GM23338 (cell line): ENCODE results near the gene STOM. TPM values are rescaled to one million over a fixed set of nuclear protein-coding genes. Genes with fewer than 3 reads are reported as not detected.
A peak's percentile ranks its signal among the peaks of the same experiment; 100 is the strongest.

ENCODE experiments used
- ATAC-seq: fragments of 200-7000 bp; cut with Tn5 transposase; 3 replicates; pipeline ENCODE4 v1.9.1; 2020
- DNase-seq: peaks from one replicate; pipeline ENCODE4 v3.0.0-alpha.2; 2015; ENCODE audit warnings: low spot score
- H2AFZ ChIP-seq: fragments of 200-600 bp; sonication (generic); 2 replicates; pipeline ENCODE4 v1.8.0; 2016; ENCODE audit warnings: antibody characterized with exemption, mild to moderate bottlenecking, moderate library complexity
- H3F3A ChIP-seq: fragments of 200-600 bp; sonication (generic); replicated peaks from 2 replicates; pipeline ENCODE4 v1.8.0; 2017; ENCODE audit warnings: antibody characterized with exemption, mixed run types, low read depth
- H3K27ac ChIP-seq: fragments of 200-600 bp; sonication (generic); 2 replicates; pipeline ENCODE4 v1.6.1; 2016; ENCODE audit warnings: low read depth
- H3K27me3 ChIP-seq: fragments of 200-600 bp; sonication (generic); 2 replicates; pipeline ENCODE4 v1.8.0; 2016; ENCODE audit warnings: mild to moderate bottlenecking, mixed run types, moderate library complexity; ENCODE audit not compliant: insufficient read depth
- H3K36me3 ChIP-seq: fragments of 200-600 bp; sonication (generic); 2 replicates; pipeline ENCODE4 v1.8.0; 2016; ENCODE audit warnings: mild to moderate bottlenecking; ENCODE audit not compliant: insufficient read depth
- H3K4me1 ChIP-seq: fragments of 200-600 bp; sonication (generic); 2 replicates; pipeline ENCODE4 v1.8.0; 2016; ENCODE audit warnings: mild to moderate bottlenecking, moderate library complexity; ENCODE audit not compliant: insufficient read depth
- H3K4me2 ChIP-seq: fragments of 200-600 bp; sonication (generic); 2 replicates; pipeline ENCODE4 v1.7.1; 2017; ENCODE audit warnings: mixed run types
- H3K4me3 ChIP-seq: fragments of 200-600 bp; sonication (generic); 2 replicates; pipeline ENCODE4 v1.6.1; 2016; ENCODE audit warnings: mixed run types
- H3K79me2 ChIP-seq: fragments of 200-600 bp; sonication (generic); replicated peaks from 2 replicates; pipeline ENCODE4 v1.8.0; 2017; ENCODE audit warnings: mild to moderate bottlenecking; ENCODE audit not compliant: insufficient read depth
- H3K9me2 ChIP-seq: fragments of 200-600 bp; sonication (generic); 2 replicates; pipeline ENCODE4 v1.8.0; 2017; ENCODE audit not compliant: insufficient read depth
- H4K20me1 ChIP-seq: fragments of 200-600 bp; sonication (generic); replicated peaks from 2 replicates; pipeline ENCODE4 v1.8.0; 2017; ENCODE audit warnings: mild to moderate bottlenecking; ENCODE audit not compliant: insufficient read depth
- H3K27ac Mint-ChIP-seq: 2 replicates; pipeline ENCODE4 v1.8.0; 2020; ENCODE audit warnings: inconsistent platforms, mild to moderate bottlenecking, moderate library complexity, mixed read lengths
- H3K27me3 Mint-ChIP-seq: 3 replicates; pipeline ENCODE4 v1.8.0; 2022; ENCODE audit warnings: low read depth, mild to moderate bottlenecking, moderate library complexity, mixed read lengths, inconsistent platforms; ENCODE audit not compliant: insufficient read depth, poor library complexity
- H3K36me3 Mint-ChIP-seq: 3 replicates; pipeline ENCODE4 v1.8.0; 2021; ENCODE audit warnings: low read depth, mild to moderate bottlenecking, inconsistent platforms, moderate library complexity, mixed read lengths
- H3K4me1 Mint-ChIP-seq: 3 replicates; pipeline ENCODE4 v1.8.0; 2020; ENCODE audit warnings: mild to moderate bottlenecking, inconsistent platforms, mixed read lengths
- H3K4me3 Mint-ChIP-seq: 3 replicates; pipeline ENCODE4 v1.8.0; 2021; ENCODE audit warnings: moderate library complexity, mild to moderate bottlenecking, inconsistent platforms, mixed read lengths
- H3K9me3 Mint-ChIP-seq: 3 replicates; pipeline ENCODE4 v1.8.0; 2020; ENCODE audit warnings: moderate library complexity, mild to moderate bottlenecking, inconsistent platforms, mixed read lengths
- CREB1 ChIP-seq: fragments of 250-450 bp; sonication (Bioruptor Pico); IDR thresholded peaks from 2 replicates; pipeline ENCODE4 v1.5.0; 2020; ENCODE audit warnings: low read depth, mild to moderate bottlenecking, moderate library complexity
- ETS1 ChIP-seq: IDR thresholded peaks from 2 replicates; pipeline ENCODE4 v1.6.1; 2016; ENCODE audit warnings: antibody characterized with exemption
- EZH2 ChIP-seq: fragments of 200-600 bp; sonication (generic); IDR thresholded peaks from one replicate; pipeline ENCODE4 v1.8.0; 2017; ENCODE audit warnings: antibody characterized with exemption, mild to moderate bottlenecking, low read depth; ENCODE audit not compliant: unreplicated experiment
- EZH2phosphoT487 ChIP-seq: fragments of 200-600 bp; sonication (generic); IDR thresholded peaks from one replicate; pipeline ENCODE4 v1.8.1; 2018; ENCODE audit warnings: antibody characterized with exemption; ENCODE audit not compliant: unreplicated experiment
- JUNB ChIP-seq: IDR thresholded peaks from one replicate; pipeline ENCODE4 v1.6.1; 2016; ENCODE audit warnings: antibody characterized with exemption; ENCODE audit not compliant: unreplicated experiment
- NANOG ChIP-seq: IDR thresholded peaks from 2 replicates; pipeline ENCODE4 v1.6.1; 2016; ENCODE audit warnings: antibody characterized with exemption, borderline replicate concordance
- POLR2AphosphoS5 ChIP-seq: IDR thresholded peaks from 2 replicates; pipeline ENCODE4 v1.6.1; 2016; ENCODE audit warnings: antibody characterized with exemption, low read depth
- STAT1 ChIP-seq: IDR thresholded peaks from one replicate; pipeline ENCODE4 v1.6.1; 2016; ENCODE audit warnings: antibody characterized with exemption; ENCODE audit not compliant: unreplicated experiment
- ZNF331 ChIP-seq: fragments of 250-450 bp; sonication (Bioruptor Pico); IDR thresholded peaks from 2 replicates; pipeline ENCODE4 v1.5.0; 2020; ENCODE audit warnings: low read depth, mild to moderate bottlenecking, moderate library complexity
- polyA plus RNA-seq: library from polyadenylated mRNA; unstranded; fragments of >200 nt; fragmentation: Nextera tagmentation; extraction: Ambion mirVana; gene quantifications from 2 replicates; pipeline ENCODE4 v1.2.1, GENCODE V29; 2016
- total RNA-seq: library from RNA; depleted of rRNA; stranded (reverse); fragments of >200 nt; shearing (Covaris generic); gene quantifications from 2 replicates; pipeline ENCODE4 v1.2.3, GENCODE V29; 2014
- TF ChIP-seq, protein P1 (sequence below), 2 experiments: fragments of 200-600 bp in 1 of 2; sonication (generic) in 1 of 2; conservative IDR thresholded peaks; 2 replicates each; pipeline versions ENCODE4 v1.5.1 to v1.6.1; 2016 to 2017; ENCODE audit warnings: antibody characterized with exemption in 2 of 2, low read depth in 2 of 2, mild to moderate bottlenecking in 2 of 2, moderate library complexity in 1 of 2
- TF ChIP-seq, protein P2 (sequence below): IDR thresholded peaks from one replicate; pipeline ENCODE4 v1.6.1; 2018; ENCODE audit warnings: antibody characterized with exemption; ENCODE audit not compliant: unreplicated experiment

The STOM gene
- total and polyA plus RNA-seq, 2 experiments from 2014 or later: 29.4 to 51.1 TPM

DNA sequence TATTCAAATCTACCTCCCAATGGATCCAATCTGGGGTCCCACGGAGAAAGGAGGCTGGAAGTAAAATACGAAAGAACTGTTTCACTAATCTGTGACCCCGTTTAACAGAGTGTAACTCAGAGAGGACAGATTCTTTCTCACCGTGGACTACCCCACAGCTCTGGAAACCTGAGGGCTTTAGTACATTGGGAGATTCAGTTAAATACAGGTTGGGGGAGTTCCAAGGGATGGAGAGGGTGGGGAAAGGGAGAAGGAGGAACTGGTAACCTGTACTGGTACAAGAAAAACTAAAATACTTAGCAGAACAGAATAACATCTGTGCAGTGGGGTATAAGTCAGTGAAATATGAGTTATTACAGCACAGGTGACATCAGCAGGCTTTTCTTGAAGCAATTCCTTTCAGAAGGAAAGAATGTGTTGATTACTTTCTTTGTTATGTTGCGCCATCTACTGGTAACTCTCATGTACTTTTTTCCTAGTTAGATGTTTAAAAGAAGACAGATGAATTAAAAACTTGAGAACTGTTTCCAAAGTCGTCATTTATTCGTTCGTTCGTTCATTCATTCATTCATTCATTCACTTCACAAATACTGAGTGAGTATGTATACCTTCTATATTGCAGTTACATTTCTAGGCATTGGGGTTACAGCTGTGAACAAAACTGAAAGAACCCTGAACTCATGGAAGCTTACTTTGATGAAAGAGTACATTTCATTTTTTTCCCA, 30.0 kb upstream of the STOM start:
- no peaks in the 10 kb centered on the region for H3K27me3 ChIP-seq
- H3F3A ChIP-seq: no peaks in the 10 kb centered on the region
- Mint-ChIP-seq H3K27ac (no peak overlapping the region), H3K4me1 (peaks cover 8% of the 10 kb centered on the region), H3K9me3 (peaks cover 17% of the 10 kb centered on the region; the same call in 2 of the 3 replicates), H3K36me3 (peaks cover 3% of the 10 kb centered on the region; the same call in 1 of the 3 replicates), H3K27me3 (no peaks in the 10 kb centered on the region), H3K4me3 (no peak overlapping the region)
- no peaks in the 10 kb centered on the region for H3K4me1 ChIP-seq
- ATAC-seq: peak; percentile 66
- TF ChIP-seq, protein P1, sequence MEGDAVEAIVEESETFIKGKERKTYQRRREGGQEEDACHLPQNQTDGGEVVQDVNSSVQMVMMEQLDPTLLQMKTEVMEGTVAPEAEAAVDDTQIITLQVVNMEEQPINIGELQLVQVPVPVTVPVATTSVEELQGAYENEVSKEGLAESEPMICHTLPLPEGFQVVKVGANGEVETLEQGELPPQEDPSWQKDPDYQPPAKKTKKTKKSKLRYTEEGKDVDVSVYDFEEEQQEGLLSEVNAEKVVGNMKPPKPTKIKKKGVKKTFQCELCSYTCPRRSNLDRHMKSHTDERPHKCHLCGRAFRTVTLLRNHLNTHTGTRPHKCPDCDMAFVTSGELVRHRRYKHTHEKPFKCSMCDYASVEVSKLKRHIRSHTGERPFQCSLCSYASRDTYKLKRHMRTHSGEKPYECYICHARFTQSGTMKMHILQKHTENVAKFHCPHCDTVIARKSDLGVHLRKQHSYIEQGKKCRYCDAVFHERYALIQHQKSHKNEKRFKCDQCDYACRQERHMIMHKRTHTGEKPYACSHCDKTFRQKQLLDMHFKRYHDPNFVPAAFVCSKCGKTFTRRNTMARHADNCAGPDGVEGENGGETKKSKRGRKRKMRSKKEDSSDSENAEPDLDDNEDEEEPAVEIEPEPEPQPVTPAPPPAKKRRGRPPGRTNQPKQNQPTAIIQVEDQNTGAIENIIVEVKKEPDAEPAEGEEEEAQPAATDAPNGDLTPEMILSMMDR (conservative IDR thresholded peaks at IDR 0.05; ENCODE audit: low read depth in 2 of 2): peak; percentile 73 to 81
- TF ChIP-seq, protein P2, sequence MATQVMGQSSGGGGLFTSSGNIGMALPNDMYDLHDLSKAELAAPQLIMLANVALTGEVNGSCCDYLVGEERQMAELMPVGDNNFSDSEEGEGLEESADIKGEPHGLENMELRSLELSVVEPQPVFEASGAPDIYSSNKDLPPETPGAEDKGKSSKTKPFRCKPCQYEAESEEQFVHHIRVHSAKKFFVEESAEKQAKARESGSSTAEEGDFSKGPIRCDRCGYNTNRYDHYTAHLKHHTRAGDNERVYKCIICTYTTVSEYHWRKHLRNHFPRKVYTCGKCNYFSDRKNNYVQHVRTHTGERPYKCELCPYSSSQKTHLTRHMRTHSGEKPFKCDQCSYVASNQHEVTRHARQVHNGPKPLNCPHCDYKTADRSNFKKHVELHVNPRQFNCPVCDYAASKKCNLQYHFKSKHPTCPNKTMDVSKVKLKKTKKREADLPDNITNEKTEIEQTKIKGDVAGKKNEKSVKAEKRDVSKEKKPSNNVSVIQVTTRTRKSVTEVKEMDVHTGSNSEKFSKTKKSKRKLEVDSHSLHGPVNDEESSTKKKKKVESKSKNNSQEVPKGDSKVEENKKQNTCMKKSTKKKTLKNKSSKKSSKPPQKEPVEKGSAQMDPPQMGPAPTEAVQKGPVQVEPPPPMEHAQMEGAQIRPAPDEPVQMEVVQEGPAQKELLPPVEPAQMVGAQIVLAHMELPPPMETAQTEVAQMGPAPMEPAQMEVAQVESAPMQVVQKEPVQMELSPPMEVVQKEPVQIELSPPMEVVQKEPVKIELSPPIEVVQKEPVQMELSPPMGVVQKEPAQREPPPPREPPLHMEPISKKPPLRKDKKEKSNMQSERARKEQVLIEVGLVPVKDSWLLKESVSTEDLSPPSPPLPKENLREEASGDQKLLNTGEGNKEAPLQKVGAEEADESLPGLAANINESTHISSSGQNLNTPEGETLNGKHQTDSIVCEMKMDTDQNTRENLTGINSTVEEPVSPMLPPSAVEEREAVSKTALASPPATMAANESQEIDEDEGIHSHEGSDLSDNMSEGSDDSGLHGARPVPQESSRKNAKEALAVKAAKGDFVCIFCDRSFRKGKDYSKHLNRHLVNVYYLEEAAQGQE: no peak
- TF ChIP-seq NANOG (no peak), EZH2phosphoT487 (no peak), POLR2AphosphoS5 (no peak)
- no peak overlapping the region for H3K27ac ChIP-seq
- H3K9me2 ChIP-seq: no peaks in the 10 kb centered on the region
- no peaks in the 10 kb centered on the region for H4K20me1 ChIP-seq
- H3K4me3 ChIP-seq: no peak overlapping the region
- H3K4me2 ChIP-seq: no peak overlapping the region
- H3K36me3 ChIP-seq: no peaks in the 10 kb centered on the region
- H3K79me2 ChIP-seq: no peaks in the 10 kb centered on the region
- H2AFZ ChIP-seq: peak overlapping the region; percentile 4; the same call in 1 of the 2 replicates
- peak; percentile 86 for DNase-seq

DNA sequence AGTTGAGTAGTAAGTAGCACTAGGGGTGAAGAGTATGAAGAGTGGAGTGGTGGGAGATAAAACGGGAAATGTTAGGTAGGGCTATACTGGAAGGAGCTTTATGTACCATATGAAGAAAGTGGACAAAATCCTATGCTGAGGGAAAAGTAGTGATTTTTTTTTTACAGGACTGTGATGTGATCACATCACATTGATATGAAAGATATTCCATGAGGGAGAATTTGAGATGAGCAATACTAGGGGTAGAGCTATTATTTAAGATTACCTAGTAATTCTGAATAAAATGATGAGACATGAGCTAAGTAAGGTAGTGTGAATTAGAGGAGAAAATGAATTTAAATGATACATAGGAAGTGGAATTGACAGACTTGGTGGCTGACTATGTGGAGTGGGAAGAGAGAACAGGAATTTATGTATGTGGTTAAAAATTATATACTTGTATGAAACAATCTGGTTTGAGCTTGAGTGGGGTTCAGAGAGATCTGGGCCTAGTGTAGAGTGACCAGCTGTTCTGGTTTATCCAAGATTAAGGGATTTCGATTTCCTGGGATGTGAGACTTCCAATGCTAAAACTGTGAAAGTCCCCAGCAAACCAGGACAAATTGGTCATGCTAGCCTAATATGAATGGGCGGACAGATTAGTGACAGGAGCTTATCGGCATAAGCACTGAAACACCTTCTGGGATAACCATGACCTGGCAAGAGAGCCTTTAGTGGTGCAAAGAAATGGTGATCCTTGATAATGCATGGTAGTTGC, 29.3 kb upstream of the STOM start:
- Histone ChIP-seq H3K79me2 (no peaks in the 10 kb centered on the region), H3K4me1 (no peaks in the 10 kb centered on the region), H3K27me3 (no peaks in the 10 kb centered on the region), H3K9me2 (no peaks in the 10 kb centered on the region), H3K27ac (no peak overlapping the region), H3K4me3 (no peak overlapping the region), H3K36me3 (no peaks in the 10 kb centered on the region), H2AFZ (peak overlapping the region; percentile 4; the same call in 1 of the 2 replicates), H3F3A (no peaks in the 10 kb centered on the region), H4K20me1 (no peaks in the 10 kb centered on the region), H3K4me2 (no peak overlapping the region)
- peaks cover 17% of the 10 kb centered on the region; the same call in 2 of the 3 replicates for H3K9me3 Mint-ChIP-seq
- peak overlapping the region; percentile 18 for H3K27ac Mint-ChIP-seq
- H3K4me3 Mint-ChIP-seq: no peak overlapping the region
- ATAC-seq (peak; percentile 42; the same call in 2 of the 3 replicates), DNase-seq (no peak)
- H3K27me3 Mint-ChIP-seq: no peaks in the 10 kb centered on the region
- peaks cover 8% of the 10 kb centered on the region for H3K4me1 Mint-ChIP-seq
- peaks cover 3% of the 10 kb centered on the region; the same call in 1 of the 3 replicates for H3K36me3 Mint-ChIP-seq
- TF ChIP-seq, protein P1 (conservative IDR thresholded peaks at IDR 0.05; ENCODE audit: low read depth in 2 of 2): no peak
- TF ChIP-seq NANOG (no peak), ZNF331 (CRISPR knock-in tag) (no peak), EZH2phosphoT487 (no peak), STAT1 (no peak), CREB1 (no peak), JUNB (no peak), EZH2 (no peak), ETS1 (no peak)
